Endometrial microvascular endothelial cells (primary cell): ENCODE measurements around the gene ASTN1. TPM values are rescaled to one million over a fixed set of nuclear protein-coding genes. Genes with fewer than 3 reads are reported as not detected.

Experiments
- in situ Hi-C: cut with HindIII; loops from 2 replicates; pipeline ENCODE4 v1.10.0; 2017; ENCODE audit warnings: low sequenced_read_pairs, low pct_unique_long_range_greater_than_20kb; ENCODE audit errors: inconsistent ontology term
- total RNA-seq: library from RNA; depleted of rRNA; stranded (reverse); fragments of >200 nt; gene quantifications from one replicate; pipeline ENCODE4 v1.2.3, GENCODE V29; 2015; ENCODE audit errors: inconsistent ontology term

ASTN1 gene
- total RNA-seq, 1 donor from 2014 or later, result not detected

DNA sequence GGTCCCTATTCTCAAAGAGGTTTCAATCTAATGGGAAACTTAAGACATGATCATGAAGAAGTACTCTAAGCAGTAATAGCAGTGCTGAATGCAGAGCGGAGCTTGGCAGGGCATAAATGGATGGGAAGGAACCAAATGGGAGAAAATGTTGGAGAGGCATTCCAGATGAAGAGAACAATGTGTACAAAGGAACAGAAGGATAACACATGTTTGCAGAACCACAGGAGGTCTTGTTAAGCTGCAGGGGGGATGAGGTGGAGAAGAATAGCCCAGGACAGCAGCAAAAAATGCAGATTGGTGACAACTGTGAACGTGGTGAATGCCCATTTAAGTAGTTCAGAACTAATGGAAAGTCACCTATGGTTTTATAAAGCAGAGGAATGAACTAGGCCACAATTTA lies 99.1 kb downstream of the ASTN1 start:
- in situ Hi-C loops, result no loop called here

- in situ Hi-C loops, result no loop called here
These were observed 100.9 kb downstream of the ASTN1 start for GRCh38 chr1:177063648-177064047.

DNA sequence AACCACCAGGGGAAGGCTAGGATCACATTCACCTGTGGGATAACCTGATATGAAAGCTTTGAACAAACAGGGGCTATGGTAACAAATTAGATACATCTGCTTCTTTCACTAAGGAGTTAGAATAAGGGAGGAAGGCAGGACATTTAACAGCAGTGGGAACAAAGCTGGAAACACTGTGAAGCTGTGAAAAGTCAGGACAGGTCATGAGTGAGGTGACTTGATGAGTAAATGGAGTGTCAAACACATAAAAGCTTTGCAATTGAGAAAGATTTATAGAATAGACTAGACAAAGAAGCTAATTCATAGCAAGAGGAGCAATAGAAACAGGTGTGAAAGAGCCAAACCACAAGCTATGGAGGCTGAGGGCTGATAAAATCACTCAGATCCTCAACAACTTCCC lies 110.0 kb downstream of the ASTN1 start:
- in situ Hi-C loops, result no loop called here

GRCh38 chr1:177053648-177054047 lies 110.9 kb downstream of the ASTN1 start:
- in situ Hi-C loops, result no loop called here

DNA sequence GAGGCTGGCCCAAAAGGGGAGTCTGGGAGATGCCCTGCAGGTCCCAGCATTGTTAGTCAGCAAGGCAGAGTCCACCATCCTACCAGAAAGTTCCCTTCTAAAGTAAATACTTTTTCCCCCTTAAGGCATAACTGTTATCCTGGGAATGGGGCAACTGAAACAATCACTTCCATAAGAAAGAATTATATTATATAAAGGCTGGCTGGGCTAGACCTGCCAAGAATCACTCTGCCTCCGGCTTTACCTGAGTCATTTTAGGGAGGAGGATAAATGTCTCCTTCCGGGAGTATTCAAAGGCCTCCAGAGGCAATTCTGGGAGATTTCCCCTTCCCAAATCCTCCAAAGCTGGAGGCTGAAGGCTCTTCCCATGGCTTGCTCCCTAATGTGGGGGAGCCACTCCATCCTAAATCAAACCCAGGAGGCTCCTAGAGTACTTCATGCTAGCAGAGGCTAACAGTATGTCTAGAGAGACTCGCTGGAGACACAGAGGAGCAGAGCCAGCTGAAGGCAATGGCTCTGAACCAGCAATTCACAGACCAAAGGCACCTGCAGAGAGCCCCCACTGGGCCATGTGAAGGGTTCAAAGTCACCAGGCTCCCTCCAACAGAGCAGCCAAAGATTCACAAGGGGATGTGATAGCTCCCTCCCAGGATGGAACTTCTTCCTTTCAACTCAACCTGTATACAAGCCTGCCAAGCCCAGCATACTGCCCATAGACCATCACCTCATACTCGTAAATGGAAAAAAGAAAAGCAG lies 116.0 kb downstream of the ASTN1 start:
- in situ Hi-C loops, result no loop called here

- in situ Hi-C loops, result no loop called here
These were observed 119.4 kb downstream of the ASTN1 start for GRCh38 chr1:177045151-177045550.

GRCh38 chr1:177044390-177044789 lies 120.1 kb downstream of the ASTN1 start:
- in situ Hi-C loops, result no loop called here

DNA sequence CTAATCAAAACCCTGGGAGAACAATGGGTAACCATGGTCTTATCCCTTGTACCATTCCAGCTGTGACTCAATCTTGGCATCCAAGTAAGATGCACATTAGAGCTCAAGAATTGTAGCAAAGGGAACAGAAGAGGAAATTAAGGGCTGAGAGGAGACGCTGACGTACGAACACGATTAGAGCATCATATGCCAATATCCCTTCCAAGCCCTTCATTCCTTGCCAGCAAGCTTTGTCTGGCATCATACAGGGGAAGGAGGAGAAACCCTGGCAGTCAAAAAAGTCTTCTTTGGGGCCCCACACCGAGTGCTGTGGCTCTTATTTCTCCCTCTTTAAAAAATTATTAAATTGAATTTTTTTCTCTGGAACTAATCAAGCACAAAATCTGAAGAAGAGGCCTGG lies 120.9 kb downstream of the ASTN1 start:
- in situ Hi-C loops, result no loop called here

DNA sequence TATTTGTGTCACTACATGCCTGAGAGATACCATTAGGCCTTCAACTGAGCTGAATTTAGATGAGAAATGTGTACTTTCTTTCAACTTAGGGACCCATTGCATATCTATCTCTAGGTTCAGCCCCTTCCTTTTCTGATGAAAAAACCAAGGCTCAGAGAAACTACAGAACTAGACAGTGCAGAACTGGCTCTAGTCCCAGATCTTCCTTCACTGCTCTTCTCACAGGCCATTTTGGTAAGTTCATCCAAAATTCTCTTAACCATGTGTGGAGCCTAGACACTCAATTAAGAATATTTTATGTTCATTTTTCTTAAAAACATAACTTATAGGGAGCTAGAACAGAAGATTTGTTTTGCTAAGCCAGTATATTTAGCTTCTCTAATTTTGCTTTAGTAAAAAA lies 128.9 kb downstream of the ASTN1 start:
- in situ Hi-C loops, result no loop called here

GRCh38 chr1:177033628-177034027 lies 130.9 kb downstream of the ASTN1 start:
- in situ Hi-C loops, result no loop called here

DNA sequence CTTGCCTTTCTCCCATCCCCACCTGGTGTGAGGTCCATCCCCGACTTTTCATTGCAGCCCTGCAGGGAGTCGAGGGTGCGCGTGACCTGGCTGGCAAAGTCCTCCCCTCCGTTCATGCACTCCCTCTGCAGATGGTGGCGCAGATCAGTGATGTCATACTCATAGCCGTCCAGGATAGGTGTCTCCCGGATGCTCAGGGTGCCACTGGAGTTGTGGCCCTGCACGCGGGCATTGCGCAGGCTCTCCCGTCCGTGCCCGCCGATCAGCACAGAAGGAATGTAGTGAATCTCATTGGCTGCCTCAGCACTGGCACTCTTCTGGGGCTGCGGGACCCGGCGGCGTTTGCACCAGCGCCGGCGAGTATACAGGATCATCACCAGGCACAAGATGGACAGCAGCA lies 132.1 kb downstream of the ASTN1 start:
- in situ Hi-C loops, result no loop called here

- in situ Hi-C loops, result no loop called here
These were observed 139.9 kb downstream of the ASTN1 start for GRCh38 chr1:177024623-177025022.

GRCh38 chr1:177023726-177024125 lies 140.8 kb downstream of the ASTN1 start:
- in situ Hi-C loops, result no loop called here

- in situ Hi-C loops, result no loop called here
These were observed 141.3 kb downstream of the ASTN1 start for GRCh38 chr1:177023249-177023648.

GRCh38 chr1:177021687-177022086 lies 142.8 kb downstream of the ASTN1 start:
- in situ Hi-C loops, result no loop called here

- in situ Hi-C loops, result no loop called here
These were observed 143.5 kb downstream of the ASTN1 start for GRCh38 chr1:177020851-177021589.

DNA sequence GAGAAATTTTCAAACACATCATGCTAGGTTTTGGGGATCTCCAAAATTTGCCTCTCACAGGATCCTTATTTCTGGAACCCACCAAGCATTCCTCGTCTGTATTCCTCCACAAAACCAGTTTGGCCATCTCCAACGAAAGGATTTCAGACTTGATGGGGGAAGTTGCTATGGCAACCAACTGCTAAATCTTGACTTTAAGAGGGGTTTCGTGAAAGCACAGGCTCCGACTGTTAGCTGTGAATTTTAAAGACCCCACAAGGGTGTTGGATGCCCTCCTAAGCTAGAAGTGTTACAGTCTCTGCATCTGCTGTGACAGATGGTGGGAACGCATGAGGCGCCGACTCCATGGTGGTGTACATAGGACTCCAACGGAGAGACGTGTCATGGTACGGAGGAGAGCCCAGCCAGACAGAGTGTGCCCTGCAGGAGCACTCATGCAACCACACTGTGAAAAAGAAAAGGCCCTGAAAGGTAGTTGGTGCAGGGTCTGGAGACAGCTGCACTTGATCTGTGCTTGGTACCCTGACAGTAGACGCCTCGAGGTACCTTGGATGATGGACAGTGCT lies 147.1 kb downstream of the ASTN1 start:
- in situ Hi-C loops, result no loop called here

DNA sequence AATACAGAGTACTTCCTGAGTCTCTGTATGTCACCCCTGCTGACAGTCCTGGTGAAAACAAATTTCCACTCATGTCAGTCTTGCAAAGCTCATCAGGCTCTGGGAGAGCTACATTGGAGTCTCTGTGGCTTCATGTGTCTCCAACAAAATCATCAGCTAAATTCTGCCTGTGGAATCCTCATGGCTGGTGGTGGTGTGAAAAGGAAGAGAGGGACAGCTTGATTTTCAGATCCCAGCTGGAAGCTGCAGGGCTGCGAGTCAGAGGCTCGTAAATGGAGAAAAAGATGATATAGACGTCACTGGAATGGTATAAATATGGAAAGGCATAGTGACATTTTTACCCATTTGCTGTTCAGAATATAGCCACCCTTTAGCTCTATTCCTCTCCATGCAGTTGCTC lies 150.2 kb downstream of the ASTN1 start:
- in situ Hi-C loops, result no loop called here

- in situ Hi-C loops, result no loop called here
These were observed 152.1 kb downstream of the ASTN1 start for GRCh38 chr1:177012342-177012925.

GRCh38 chr1:177011508-177011907 lies 153.0 kb downstream of the ASTN1 start:
- in situ Hi-C loops, result no loop called here
